Choroid plexus epithelial cell (primary cell): ENCODE measurements around the gene MGMT.

Experiments used
- DNase-seq: peaks from one replicate; pipeline ENCODE4 v3.0.0-alpha.2; 2010; ENCODE audit warnings: low read depth
- H3K4me3 ChIP-seq: 2 replicates; pipeline ENCODE4 v1.5.1; 2011; ENCODE audit warnings: low read depth, mild to moderate bottlenecking, control low read depth, low read length, moderate library complexity
- CTCF ChIP-seq: conservative IDR thresholded peaks from 2 replicates; pipeline ENCODE4 v1.5.1; 2011; ENCODE audit warnings: low read depth, mild to moderate bottlenecking, control low read depth, inconsistent platforms, low read length, moderate library complexity

MGMT gene

GRCh38 chr10:129653428-129653827 is 186.4 kb downstream of the MGMT start:
- no peak for TF ChIP-seq CTCF
- DNase-seq, result no peak
- no peak overlapping the region for H3K4me3 ChIP-seq

- DNase-seq, result no peak
- no peak for TF ChIP-seq CTCF
- no peak overlapping the region for H3K4me3 ChIP-seq
Measured at GRCh38 chr10:129653861-129654260, 186.8 kb downstream of the MGMT start.

GRCh38 chr10:129654461-129654860 is 187.4 kb downstream of the MGMT start:
- no peak for TF ChIP-seq CTCF
- no peak overlapping the region for H3K4me3 ChIP-seq
- DNase-seq, result no peak

GRCh38 chr10:129655007-129655678 is 188.1 kb downstream of the MGMT start:
- no peak overlapping the region for H3K4me3 ChIP-seq
- TF ChIP-seq CTCF, result no peak
- no peak for DNase-seq

- H3K4me3 ChIP-seq, result no peak overlapping the region
- no peak for TF ChIP-seq CTCF
- DNase-seq, result no peak
Measured at GRCh38 chr10:129655679-129656031, 188.6 kb downstream of the MGMT start.

GRCh38 chr10:129656642-129657041 is 189.6 kb downstream of the MGMT start:
- no peak for TF ChIP-seq CTCF
- H3K4me3 ChIP-seq, result no peak overlapping the region
- DNase-seq, result no peak

GRCh38 chr10:129657297-129658017 is 190.4 kb downstream of the MGMT start:
- DNase-seq, result no peak
- no peak for TF ChIP-seq CTCF
- H3K4me3 ChIP-seq, result no peak overlapping the region
